Body of pancreas (tissue), 4 donors: ENCODE results near the gene HOMER2.

Experiments
- POLR2A ChIP-seq, 3 donors: fragments of 450-650 bp; IDR thresholded peaks; one replicate each; pipeline ENCODE4 v1.6.1; 2016; ENCODE audit warnings: antibody characterized with exemption in 3 of 3, mild to moderate bottlenecking in 2 of 3
- TF ChIP-seq, protein P1 (sequence below), 7 experiments: fragments of 450-650 bp in 4 of 7; fragments of 200-600 bp in 3 of 7; sonication (generic) in 3 of 7; IDR thresholded peaks; one replicate each; pipeline ENCODE4 v1.5.1; 2016 to 2019; ENCODE audit warnings: antibody characterized with exemption in 7 of 7

DNA sequence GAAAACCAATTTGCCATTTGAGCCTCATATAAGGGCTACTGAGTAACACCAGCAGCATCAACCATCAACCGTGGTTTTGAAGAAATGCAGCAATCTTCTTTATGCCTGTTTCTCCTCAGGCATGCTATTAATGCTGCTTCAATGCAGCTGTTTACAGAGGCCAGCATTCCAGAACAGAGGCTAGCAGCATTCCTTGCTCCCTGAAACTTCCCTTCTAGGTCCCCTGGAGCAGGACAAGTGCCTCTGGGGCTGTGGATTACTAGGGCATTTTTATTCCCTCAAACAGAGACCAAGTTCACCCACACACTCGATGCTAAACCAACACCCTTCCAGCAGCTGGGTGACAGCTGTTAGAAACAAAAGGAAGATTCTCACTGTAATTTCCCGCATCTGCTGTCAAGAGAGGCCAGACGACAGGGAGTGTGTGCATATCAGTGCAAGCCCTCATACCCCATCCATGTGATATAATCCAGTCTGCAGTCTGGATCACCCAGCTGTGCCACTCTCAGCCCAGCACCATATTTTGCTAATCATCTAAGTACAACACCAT, 57.5 kb downstream of the HOMER2 start:
- TF ChIP-seq, protein P1, sequence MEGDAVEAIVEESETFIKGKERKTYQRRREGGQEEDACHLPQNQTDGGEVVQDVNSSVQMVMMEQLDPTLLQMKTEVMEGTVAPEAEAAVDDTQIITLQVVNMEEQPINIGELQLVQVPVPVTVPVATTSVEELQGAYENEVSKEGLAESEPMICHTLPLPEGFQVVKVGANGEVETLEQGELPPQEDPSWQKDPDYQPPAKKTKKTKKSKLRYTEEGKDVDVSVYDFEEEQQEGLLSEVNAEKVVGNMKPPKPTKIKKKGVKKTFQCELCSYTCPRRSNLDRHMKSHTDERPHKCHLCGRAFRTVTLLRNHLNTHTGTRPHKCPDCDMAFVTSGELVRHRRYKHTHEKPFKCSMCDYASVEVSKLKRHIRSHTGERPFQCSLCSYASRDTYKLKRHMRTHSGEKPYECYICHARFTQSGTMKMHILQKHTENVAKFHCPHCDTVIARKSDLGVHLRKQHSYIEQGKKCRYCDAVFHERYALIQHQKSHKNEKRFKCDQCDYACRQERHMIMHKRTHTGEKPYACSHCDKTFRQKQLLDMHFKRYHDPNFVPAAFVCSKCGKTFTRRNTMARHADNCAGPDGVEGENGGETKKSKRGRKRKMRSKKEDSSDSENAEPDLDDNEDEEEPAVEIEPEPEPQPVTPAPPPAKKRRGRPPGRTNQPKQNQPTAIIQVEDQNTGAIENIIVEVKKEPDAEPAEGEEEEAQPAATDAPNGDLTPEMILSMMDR (IDR thresholded peaks at IDR 0.05), result no peak
- TF ChIP-seq POLR2A (IDR thresholded peaks at IDR 0.05), result no peak
